HepG2 (cell line): ENCODE data around the gene BUD23. TPM values are rescaled to one million over a fixed set of nuclear protein-coding genes. Genes with fewer than 3 reads are reported as not detected.
A peak's percentile ranks its signal among the peaks of the same experiment; 100 is the strongest.

Experiments
- AGO1 ChIP-seq: fragments of 200-400 bp; formaldehyde crosslinking; IDR thresholded peaks from 2 replicates; pipeline ENCODE4 v1.6.1; 2017; ENCODE audit warnings: mild to moderate bottlenecking, low read depth, low read length, moderate library complexity; ENCODE audit not compliant: poor library complexity, severe bottlenecking
- CBX2 ChIP-seq, 2 experiments: fragments of 200-600 bp in 1 of 2; sonication (generic); formaldehyde crosslinking in 1 of 2; IDR thresholded peaks; 2 replicates each; pipeline versions ENCODE4 v1.7.0 to v1.8.1; 2018 to 2022; ENCODE audit warnings: low read depth in 2 of 2, low read length in 1 of 2, mild to moderate bottlenecking in 1 of 2, missing genetic modification reagents in 1 of 2
- MATR3 ChIP-seq: sonication (generic); formaldehyde crosslinking; IDR thresholded peaks from 2 replicates; pipeline ENCODE4 v1.4.0; 2020; ENCODE audit warnings: missing genetic modification reagents
- SOX6 ChIP-seq, 2 experiments: fragments of 450-650 bp in 1 of 2; sonication (generic) in 1 of 2; formaldehyde crosslinking in 1 of 2; IDR thresholded peaks; 2 replicates each; pipeline versions ENCODE4 v1.4.0 to v1.6.1; 2017 to 2020; ENCODE audit warnings: antibody characterized with exemption in 1 of 2, mild to moderate bottlenecking in 1 of 2, missing genetic modification reagents in 1 of 2
- SP1 ChIP-seq, 2 experiments: fragments of 450-650 bp in 1 of 2; sonication (generic) in 1 of 2; formaldehyde crosslinking in 1 of 2; IDR thresholded peaks; 2 replicates each; pipeline versions ENCODE4 v1.4.0 to v1.6.1; 2016 to 2020; ENCODE audit warnings: missing genetic modification reagents in 1 of 2
- TCF7 ChIP-seq: sonication (generic); IDR thresholded peaks from 2 replicates; pipeline ENCODE4 v1.6.1; 2016; ENCODE audit warnings: antibody characterized with exemption, low read depth
- ZNF546 ChIP-seq: sonication (generic); formaldehyde crosslinking; conservative IDR thresholded peaks from 2 replicates; pipeline ENCODE4 v1.8.1; 2023; ENCODE audit warnings: mild to moderate bottlenecking, missing genetic modification reagents
- ZNF619 ChIP-seq: sonication (generic); formaldehyde crosslinking; IDR thresholded peaks from 2 replicates; pipeline ENCODE4 v1.4.0; 2020; ENCODE audit warnings: mild to moderate bottlenecking, missing genetic modification reagents
- polyA plus RNA-seq, 8 experiments: library from polyadenylated mRNA; depleted of rRNA in 3 of 8; stranded (reverse) in 7 of 8; unstranded in 1 of 8; fragments of >200 nt; fragmentation: Illumina TruSeq in 4 of 8; extraction: Trizol in 4 of 8; gene quantifications; 2 replicates each; pipeline versions ENCODE4 v1.2.1 to v1.2.3, GENCODE V29; 2011 to 2016; ENCODE audit warnings: low read depth in 4 of 8, missing spikeins in 1 of 8, mixed read lengths in 1 of 8; ENCODE audit not compliant: insufficient read depth in 1 of 8
- total RNA-seq, 5 experiments: library from RNA; depleted of rRNA; stranded (reverse); fragments of >200 nt; fragmentation: Illumina TruSeq; extraction: Trizol; gene quantifications; 2 replicates each; pipeline ENCODE4 v1.2.3, GENCODE V29; 2016; ENCODE audit warnings: low read depth in 1 of 5
- TF ChIP-seq, protein P1 (sequence below): sonication (generic); formaldehyde crosslinking; IDR thresholded peaks from 2 replicates; pipeline ENCODE4 v1.4.0; 2020; ENCODE audit warnings: missing genetic modification reagents, borderline replicate concordance
- TF ChIP-seq, protein P2 (sequence below): sonication (generic); formaldehyde crosslinking; IDR thresholded peaks from 2 replicates; pipeline ENCODE4 v1.5.1; 2020; ENCODE audit warnings: missing genetic modification reagents, mild to moderate bottlenecking, borderline replicate concordance
- TF ChIP-seq, protein P3 (sequence below): sonication (generic); formaldehyde crosslinking; IDR thresholded peaks from 2 replicates; pipeline ENCODE4 v1.4.0; 2020; ENCODE audit warnings: missing genetic modification reagents, borderline replicate concordance
- TF ChIP-seq, protein P4 (sequence below): sonication (generic); formaldehyde crosslinking; IDR thresholded peaks from 2 replicates; pipeline ENCODE4 v1.8.0; 2022; ENCODE audit warnings: mild to moderate bottlenecking, missing genetic modification reagents; ENCODE audit not compliant: insufficient replicate concordance
- TF ChIP-seq, protein P5 (sequence below): sonication (generic); formaldehyde crosslinking; IDR thresholded peaks from 2 replicates; pipeline ENCODE4 v1.4.0; 2020; ENCODE audit warnings: missing genetic modification reagents, borderline replicate concordance

The BUD23 gene
- total and polyA plus RNA-seq, 2 of the 13 experiments (the other 11 are each of a cell fraction or from before 2014, with no cell fraction given), result 47.5 to 54.5 TPM

DNA sequence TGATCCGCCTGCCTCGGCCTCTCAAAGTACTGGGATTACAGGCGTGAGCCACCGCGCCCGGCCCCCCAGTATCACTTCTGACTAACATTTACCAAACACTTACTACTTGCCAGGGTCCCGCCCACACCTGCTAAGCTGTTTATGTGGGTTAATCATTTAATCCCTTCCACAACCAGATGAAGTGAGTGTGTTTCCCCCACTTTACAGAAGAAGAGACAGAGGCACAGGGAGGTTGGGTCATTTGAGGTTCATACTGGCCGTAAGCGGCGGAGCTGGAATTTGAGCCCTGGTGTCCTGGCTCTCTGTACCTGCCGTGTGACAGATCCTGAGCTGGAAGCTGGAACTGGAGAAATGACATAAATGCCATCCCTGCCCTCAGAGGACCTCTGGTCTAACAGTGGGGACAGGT, 30.9 kb upstream of the BUD23 start (continued):
- TF ChIP-seq, protein P1, sequence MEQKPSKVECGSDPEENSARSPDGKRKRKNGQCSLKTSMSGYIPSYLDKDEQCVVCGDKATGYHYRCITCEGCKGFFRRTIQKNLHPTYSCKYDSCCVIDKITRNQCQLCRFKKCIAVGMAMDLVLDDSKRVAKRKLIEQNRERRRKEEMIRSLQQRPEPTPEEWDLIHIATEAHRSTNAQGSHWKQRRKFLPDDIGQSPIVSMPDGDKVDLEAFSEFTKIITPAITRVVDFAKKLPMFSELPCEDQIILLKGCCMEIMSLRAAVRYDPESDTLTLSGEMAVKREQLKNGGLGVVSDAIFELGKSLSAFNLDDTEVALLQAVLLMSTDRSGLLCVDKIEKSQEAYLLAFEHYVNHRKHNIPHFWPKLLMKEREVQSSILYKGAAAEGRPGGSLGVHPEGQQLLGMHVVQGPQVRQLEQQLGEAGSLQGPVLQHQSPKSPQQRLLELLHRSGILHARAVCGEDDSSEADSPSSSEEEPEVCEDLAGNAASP, result peak; percentile 78; the same call in 1 of the 2 replicates
- TF ChIP-seq, protein P2, sequence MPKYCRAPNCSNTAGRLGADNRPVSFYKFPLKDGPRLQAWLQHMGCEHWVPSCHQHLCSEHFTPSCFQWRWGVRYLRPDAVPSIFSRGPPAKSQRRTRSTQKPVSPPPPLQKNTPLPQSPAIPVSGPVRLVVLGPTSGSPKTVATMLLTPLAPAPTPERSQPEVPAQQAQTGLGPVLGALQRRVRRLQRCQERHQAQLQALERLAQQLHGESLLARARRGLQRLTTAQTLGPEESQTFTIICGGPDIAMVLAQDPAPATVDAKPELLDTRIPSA (CRISPR knock-in tag), result no peak
- TF ChIP-seq, protein P3, sequence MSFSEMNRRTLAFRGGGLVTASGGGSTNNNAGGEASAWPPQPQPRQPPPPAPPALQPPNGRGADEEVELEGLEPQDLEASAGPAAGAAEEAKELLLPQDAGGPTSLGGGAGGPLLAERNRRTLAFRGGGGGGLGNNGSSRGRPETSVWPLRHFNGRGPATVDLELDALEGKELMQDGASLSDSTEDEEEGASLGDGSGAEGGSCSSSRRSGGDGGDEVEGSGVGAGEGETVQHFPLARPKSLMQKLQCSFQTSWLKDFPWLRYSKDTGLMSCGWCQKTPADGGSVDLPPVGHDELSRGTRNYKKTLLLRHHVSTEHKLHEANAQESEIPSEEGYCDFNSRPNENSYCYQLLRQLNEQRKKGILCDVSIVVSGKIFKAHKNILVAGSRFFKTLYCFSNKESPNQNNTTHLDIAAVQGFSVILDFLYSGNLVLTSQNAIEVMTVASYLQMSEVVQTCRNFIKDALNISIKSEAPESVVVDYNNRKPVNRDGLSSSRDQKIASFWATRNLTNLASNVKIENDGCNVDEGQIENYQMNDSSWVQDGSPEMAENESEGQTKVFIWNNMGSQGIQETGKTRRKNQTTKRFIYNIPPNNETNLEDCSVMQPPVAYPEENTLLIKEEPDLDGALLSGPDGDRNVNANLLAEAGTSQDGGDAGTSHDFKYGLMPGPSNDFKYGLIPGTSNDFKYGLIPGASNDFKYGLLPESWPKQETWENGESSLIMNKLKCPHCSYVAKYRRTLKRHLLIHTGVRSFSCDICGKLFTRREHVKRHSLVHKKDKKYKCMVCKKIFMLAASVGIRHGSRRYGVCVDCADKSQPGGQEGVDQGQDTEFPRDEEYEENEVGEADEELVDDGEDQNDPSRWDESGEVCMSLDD (CRISPR knock-in tag), result no peak
- no peak for TF ChIP-seq ZNF546 (CRISPR knock-in tag)
- no peak for TF ChIP-seq ZNF619
- TF ChIP-seq, protein P4, sequence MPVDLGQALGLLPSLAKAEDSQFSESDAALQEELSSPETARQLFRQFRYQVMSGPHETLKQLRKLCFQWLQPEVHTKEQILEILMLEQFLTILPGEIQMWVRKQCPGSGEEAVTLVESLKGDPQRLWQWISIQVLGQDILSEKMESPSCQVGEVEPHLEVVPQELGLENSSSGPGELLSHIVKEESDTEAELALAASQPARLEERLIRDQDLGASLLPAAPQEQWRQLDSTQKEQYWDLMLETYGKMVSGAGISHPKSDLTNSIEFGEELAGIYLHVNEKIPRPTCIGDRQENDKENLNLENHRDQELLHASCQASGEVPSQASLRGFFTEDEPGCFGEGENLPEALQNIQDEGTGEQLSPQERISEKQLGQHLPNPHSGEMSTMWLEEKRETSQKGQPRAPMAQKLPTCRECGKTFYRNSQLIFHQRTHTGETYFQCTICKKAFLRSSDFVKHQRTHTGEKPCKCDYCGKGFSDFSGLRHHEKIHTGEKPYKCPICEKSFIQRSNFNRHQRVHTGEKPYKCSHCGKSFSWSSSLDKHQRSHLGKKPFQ (CRISPR knock-in tag), result peak; percentile 52
- TF ChIP-seq MATR3 (CRISPR knock-in tag), result no peak
- no peak for TF ChIP-seq SOX6 (IDR thresholded peaks at IDR 0.05)
- no peak for TF ChIP-seq SOX6 (CRISPR knock-in tag; IDR thresholded peaks at IDR 0.05)
- TF ChIP-seq, protein P5, sequence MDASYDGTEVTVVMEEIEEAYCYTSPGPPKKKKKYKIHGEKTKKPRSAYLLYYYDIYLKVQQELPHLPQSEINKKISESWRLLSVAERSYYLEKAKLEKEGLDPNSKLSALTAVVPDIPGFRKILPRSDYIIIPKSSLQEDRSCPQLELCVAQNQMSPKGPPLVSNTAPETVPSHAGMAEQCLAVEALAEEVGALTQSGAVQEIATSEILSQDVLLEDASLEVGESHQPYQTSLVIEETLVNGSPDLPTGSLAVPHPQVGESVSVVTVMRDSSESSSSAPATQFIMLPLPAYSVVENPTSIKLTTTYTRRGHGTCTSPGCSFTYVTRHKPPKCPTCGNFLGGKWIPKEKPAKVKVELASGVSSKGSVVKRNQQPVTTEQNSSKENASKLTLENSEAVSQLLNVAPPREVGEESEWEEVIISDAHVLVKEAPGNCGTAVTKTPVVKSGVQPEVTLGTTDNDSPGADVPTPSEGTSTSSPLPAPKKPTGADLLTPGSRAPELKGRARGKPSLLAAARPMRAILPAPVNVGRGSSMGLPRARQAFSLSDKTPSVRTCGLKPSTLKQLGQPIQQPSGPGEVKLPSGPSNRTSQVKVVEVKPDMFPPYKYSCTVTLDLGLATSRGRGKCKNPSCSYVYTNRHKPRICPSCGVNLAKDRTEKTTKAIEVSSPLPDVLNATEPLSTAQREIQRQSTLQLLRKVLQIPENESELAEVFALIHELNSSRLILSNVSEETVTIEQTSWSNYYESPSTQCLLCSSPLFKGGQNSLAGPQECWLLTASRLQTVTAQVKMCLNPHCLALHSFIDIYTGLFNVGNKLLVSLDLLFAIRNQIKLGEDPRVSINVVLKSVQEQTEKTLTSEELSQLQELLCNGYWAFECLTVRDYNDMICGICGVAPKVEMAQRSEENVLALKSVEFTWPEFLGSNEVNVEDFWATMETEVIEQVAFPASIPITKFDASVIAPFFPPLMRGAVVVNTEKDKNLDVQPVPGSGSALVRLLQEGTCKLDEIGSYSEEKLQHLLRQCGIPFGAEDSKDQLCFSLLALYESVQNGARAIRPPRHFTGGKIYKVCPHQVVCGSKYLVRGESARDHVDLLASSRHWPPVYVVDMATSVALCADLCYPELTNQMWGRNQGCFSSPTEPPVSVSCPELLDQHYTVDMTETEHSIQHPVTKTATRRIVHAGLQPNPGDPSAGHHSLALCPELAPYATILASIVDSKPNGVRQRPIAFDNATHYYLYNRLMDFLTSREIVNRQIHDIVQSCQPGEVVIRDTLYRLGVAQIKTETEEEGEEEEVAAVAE (CRISPR knock-in tag), result no peak
- no peak for TF ChIP-seq AGO1
- no peak for TF ChIP-seq CBX2 (IDR thresholded peaks at IDR 0.05; ENCODE audit: low read depth, low read length)
- TF ChIP-seq CBX2 (CRISPR knock-in tag; IDR thresholded peaks at IDR 0.05; ENCODE audit: low read depth), result no peak
- TF ChIP-seq SP1 (IDR thresholded peaks at IDR 0.05), result no peak
- TF ChIP-seq SP1 (CRISPR knock-in tag; IDR thresholded peaks at IDR 0.05), result no peak
- TF ChIP-seq TCF7, result no peak
